Parathyroid adenoma (tissue), 2 donors: ENCODE results near the gene GPR34.
"Not testable (repeated sequence)": the region's sequence is repeated elsewhere in the genome, so short reads cannot be mapped to it uniquely, and the experiment has no call there.

Experiments
- H2AFZ ChIP-seq: fragments of 300-600 bp; sonication (generic); one replicate; pipeline ENCODE4 v1.7.0; 2017; ENCODE audit warnings: antibody characterized with exemption, mild to moderate bottlenecking
- H3K27ac ChIP-seq: fragments of 300-600 bp; sonication (generic); one replicate; pipeline ENCODE4 v1.7.0; 2017
- H3K27me3 ChIP-seq: fragments of 300-600 bp; sonication (generic); one replicate; pipeline ENCODE4 v1.7.0; 2017; ENCODE audit warnings: low read length; ENCODE audit not compliant: control insufficient read depth, insufficient read depth
- H3K36me3 ChIP-seq: fragments of 300-600 bp; sonication (generic); one replicate; pipeline ENCODE4 v1.7.0; 2017; ENCODE audit warnings: low read length; ENCODE audit not compliant: control insufficient read depth, insufficient read depth
- H3K4me1 ChIP-seq: fragments of 300-600 bp; sonication (generic); one replicate; pipeline ENCODE4 v1.7.0; 2017; ENCODE audit warnings: control low read depth
- H3K4me2 ChIP-seq: fragments of 300-600 bp; sonication (generic); one replicate; pipeline ENCODE4 v1.7.0; 2017; ENCODE audit warnings: low read length
- H3K4me3 ChIP-seq: fragments of 300-600 bp; sonication (generic); one replicate; pipeline ENCODE4 v1.7.0; 2017; ENCODE audit warnings: low read depth, low read length
- H3K79me2 ChIP-seq: fragments of 300-600 bp; sonication (generic); one replicate; pipeline ENCODE4 v1.7.0; 2017; ENCODE audit warnings: control low read depth
- H3K9ac ChIP-seq: fragments of 300-600 bp; sonication (generic); one replicate; pipeline ENCODE4 v1.7.0; 2017; ENCODE audit warnings: mild to moderate bottlenecking
- H3K9me3 ChIP-seq: fragments of 300-600 bp; sonication (generic); one replicate; pipeline ENCODE4 v1.7.0; 2017; ENCODE audit warnings: low read length; ENCODE audit not compliant: control insufficient read depth
- TF ChIP-seq, protein P1 (sequence below): fragments of 300-600 bp; sonication (generic); IDR thresholded peaks from one replicate; pipeline ENCODE4 v1.7.0; 2017; ENCODE audit warnings: antibody characterized with exemption, mild to moderate bottlenecking
- donor health status: primary hyperparathyroidism.

The GPR34 gene

DNA sequence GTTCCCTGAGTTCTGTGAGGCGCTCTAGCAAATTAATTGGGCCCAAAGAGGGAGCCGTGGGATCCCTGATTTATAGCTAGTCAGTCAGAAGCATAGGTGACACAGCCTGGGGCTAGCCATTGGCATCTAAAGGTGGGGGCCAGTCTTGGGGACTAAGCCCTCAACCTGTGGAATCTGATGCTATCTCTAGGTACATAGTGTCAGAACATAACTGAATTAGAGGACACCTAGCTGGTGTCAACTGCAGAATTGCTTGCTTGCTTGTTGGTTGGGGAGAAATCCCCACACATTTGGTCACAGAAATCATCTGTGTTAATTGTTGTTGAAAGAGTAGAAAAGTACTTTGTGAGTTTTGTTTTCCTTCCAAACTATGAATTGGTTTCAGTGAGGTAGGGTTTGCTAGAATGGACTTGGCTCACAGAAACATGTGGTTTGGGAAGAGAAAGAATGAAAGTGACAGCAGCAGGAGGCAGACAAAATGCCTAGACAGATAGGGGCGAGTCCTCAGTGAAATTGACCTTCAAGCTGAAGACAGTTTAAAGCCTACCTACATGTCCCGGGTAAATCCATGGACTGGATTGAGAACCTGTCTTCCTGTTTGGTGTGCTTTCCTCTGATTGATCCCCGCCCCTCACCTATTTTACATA, 22.4 kb downstream of the GPR34 start:
- no peak overlapping the region for H3K4me2 ChIP-seq
- no peaks in the 10 kb centered on the region for H3K4me1 ChIP-seq
- H3K9ac ChIP-seq, result no peak overlapping the region
- H3K36me3 ChIP-seq, result no peaks in the 10 kb centered on the region
- H3K27me3 ChIP-seq, result no peaks in the 10 kb centered on the region
- no peak overlapping the region for H3K27ac ChIP-seq
- no peak overlapping the region for H3K4me3 ChIP-seq
- H3K79me2 ChIP-seq, result no peaks in the 10 kb centered on the region
- TF ChIP-seq, protein P1, sequence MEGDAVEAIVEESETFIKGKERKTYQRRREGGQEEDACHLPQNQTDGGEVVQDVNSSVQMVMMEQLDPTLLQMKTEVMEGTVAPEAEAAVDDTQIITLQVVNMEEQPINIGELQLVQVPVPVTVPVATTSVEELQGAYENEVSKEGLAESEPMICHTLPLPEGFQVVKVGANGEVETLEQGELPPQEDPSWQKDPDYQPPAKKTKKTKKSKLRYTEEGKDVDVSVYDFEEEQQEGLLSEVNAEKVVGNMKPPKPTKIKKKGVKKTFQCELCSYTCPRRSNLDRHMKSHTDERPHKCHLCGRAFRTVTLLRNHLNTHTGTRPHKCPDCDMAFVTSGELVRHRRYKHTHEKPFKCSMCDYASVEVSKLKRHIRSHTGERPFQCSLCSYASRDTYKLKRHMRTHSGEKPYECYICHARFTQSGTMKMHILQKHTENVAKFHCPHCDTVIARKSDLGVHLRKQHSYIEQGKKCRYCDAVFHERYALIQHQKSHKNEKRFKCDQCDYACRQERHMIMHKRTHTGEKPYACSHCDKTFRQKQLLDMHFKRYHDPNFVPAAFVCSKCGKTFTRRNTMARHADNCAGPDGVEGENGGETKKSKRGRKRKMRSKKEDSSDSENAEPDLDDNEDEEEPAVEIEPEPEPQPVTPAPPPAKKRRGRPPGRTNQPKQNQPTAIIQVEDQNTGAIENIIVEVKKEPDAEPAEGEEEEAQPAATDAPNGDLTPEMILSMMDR, result no peak
- H3K9me3 ChIP-seq, result no peaks in the 10 kb centered on the region
- no peak overlapping the region for H2AFZ ChIP-seq

DNA sequence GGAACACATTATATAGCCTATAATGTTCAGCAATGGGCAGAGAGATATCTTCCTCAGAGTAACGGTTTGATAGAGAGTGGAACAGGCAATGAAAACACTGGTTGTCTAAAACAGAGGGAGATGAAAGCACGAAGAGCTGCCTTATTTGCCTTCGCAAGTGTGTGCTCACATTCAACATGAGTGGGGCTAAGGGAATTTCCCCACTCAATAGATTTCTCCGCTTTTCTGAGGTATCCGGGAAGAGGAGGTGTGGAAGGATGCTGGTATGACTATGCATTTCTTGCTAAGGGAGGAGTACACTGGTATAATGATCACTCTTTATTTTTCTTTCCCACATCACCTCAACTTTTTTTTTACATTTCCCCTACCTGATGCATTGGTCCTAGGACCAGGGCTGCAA, 27.4 kb downstream of the GPR34 start:
- Histone ChIP-seq H3K27ac (no peak overlapping the region), H3K9me3 (no peaks in the 10 kb centered on the region), H3K27me3 (no peaks in the 10 kb centered on the region), H3K36me3 (no peaks in the 10 kb centered on the region), H3K4me2 (no peak overlapping the region), H3K79me2 (no peaks in the 10 kb centered on the region), H3K9ac (no peak overlapping the region), H3K4me3 (no peak overlapping the region), H3K4me1 (no peaks in the 10 kb centered on the region), H2AFZ (no peak overlapping the region)
- TF ChIP-seq, protein P1, result no peak

DNA sequence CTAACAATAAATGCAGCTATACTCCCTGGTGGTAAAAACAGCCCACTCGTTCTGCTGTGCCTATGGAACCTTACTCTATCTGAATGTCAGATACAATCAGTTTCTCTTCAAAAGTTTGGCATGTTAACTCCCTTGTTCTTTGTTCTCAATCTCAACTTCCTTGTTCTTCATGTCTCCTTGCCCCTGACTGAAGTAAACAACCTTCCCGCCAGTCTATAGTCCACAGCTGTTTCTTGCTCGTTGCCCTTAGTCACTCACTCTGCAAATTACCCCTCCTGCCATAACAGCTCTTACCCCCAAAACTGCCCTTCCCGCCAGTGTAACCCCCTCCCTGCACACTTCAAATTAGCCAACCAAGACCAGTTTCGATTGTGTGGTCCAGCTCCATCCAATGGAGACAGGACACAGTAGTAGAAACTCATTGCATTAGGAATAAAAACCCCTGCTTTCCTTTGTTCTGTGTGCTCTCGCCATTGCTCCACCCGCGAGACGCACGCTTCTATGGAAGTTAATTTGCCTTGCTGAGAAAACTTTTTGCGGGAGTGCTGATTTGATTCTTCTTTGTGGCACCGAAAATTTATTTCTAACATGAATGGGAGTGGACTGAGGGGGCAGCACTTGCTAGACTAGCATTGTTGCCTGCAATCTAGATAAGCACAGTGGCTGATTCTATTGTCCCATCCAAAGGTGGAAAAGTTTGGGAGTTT, 28.1 kb downstream of the GPR34 start:
- H3K9ac ChIP-seq, result no peak overlapping the region
- no peaks in the 10 kb centered on the region for H3K79me2 ChIP-seq
- H3K4me1 ChIP-seq, result no peaks in the 10 kb centered on the region
- no peak overlapping the region for H3K27ac ChIP-seq
- H2AFZ ChIP-seq, result no peak overlapping the region
- no peaks in the 10 kb centered on the region for H3K27me3 ChIP-seq
- H3K9me3 ChIP-seq, result no peaks in the 10 kb centered on the region
- H3K36me3 ChIP-seq, result no peaks in the 10 kb centered on the region
- no peak overlapping the region for H3K4me3 ChIP-seq
- TF ChIP-seq, protein P1, result no peak
- H3K4me2 ChIP-seq, result no peak overlapping the region

DNA sequence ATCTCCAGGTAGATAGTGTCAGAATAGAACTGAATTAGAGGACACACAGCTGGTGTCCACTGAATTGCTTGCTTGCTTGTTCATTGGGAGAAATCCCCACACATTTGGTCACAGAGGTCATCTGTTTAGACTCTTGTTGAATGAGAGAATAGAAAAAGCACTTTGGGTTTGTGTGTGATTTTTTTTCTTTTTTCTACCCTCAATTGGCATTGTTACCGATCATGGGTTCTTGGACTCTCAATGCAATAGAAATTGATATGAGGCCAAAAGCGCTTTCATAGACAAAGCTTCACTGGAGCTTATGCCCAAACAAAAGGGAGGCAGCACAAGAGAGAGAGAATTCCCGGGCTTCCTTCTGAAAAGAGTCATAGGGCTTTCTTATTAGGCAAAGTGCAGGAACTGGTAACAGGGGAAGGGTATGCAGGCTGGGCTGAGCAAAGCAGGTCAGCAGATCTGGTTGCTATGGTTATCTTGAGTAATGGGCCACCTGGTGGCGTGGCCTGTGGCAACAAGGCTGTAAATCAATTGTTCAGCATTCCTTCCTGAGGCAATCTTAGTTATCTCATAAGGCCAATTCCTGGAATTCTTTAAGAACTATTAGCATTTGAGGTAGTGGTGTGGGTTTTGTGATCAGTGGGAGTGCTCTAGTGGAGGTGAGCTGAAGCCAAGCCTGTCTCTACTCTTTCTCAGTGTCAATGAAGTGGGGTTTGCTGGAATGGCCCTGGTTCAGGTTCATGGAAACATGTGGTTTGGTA, 29.9 kb downstream of the GPR34 start:
- TF ChIP-seq, protein P1, result no peak
- H3K79me2 ChIP-seq, result no peaks in the 10 kb centered on the region
- H3K27ac ChIP-seq, result no peak overlapping the region
- no peaks in the 10 kb centered on the region for H3K27me3 ChIP-seq
- H3K4me3 ChIP-seq, result no peak overlapping the region
- no peaks in the 10 kb centered on the region for H3K36me3 ChIP-seq
- H3K9ac ChIP-seq, result no peak overlapping the region
- H3K4me1 ChIP-seq, result no peaks in the 10 kb centered on the region
- no peak overlapping the region for H2AFZ ChIP-seq
- H3K4me2 ChIP-seq, result no peak overlapping the region
- no peaks in the 10 kb centered on the region for H3K9me3 ChIP-seq

DNA sequence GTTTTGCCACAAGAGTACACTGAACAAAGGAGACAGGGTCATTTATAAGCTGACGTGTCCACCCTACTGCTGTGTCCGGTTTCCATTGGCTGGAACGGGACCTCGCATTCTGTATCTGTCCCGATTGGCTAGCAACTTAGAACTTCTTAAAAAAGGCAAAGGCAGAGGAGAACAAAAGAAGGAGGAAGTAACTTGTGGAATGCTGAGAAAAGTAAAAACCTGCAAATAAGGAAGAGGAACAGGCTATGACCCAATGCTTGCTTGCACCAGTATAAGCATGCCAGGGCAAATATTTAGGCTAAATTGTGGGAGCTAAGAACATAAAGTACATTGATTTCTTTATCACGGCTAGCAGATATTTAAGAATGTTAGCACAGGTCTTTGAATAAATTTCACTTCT, 30.8 kb downstream of the GPR34 start:
- H3K79me2 ChIP-seq, H3K36me3 ChIP-seq, H2AFZ ChIP-seq, H3K4me2 ChIP-seq, H3K9ac ChIP-seq, H3K27ac ChIP-seq, H3K4me3 ChIP-seq, H3K4me1 ChIP-seq, H3K9me3 ChIP-seq, H3K27me3 ChIP-seq: not testable (repeated sequence)
